Testis (tissue), 2 donors: Measurements from ENCODE around the gene GLIS1.

Experiments used
- CTCF ChIP-seq, 3 experiments: fragments of 450-650 bp in 2 of 3; fragments of 200-600 bp in 1 of 3; sonication (generic) in 1 of 3; IDR thresholded peaks; one replicate each; pipeline ENCODE4 v1.5.1; 2016 to 2019; ENCODE audit warnings: antibody characterized with exemption in 3 of 3, mild to moderate bottlenecking in 2 of 3, moderate library complexity in 1 of 3
- POLR2A ChIP-seq: fragments of 450-650 bp; IDR thresholded peaks from one replicate; pipeline ENCODE4 v1.6.1; 2017; ENCODE audit warnings: antibody characterized with exemption, mild to moderate bottlenecking, moderate library complexity

- no peak for TF ChIP-seq CTCF (IDR thresholded peaks at IDR 0.05)
- no peak for TF ChIP-seq POLR2A
These were observed 148.1 kb downstream of the GLIS1 start for GRCh38 chr1:53590531-53591515.
